HG03066 (cell line): ENCODE measurements around the gene FOXO3.
"Not testable (repeated sequence)": the region's sequence is repeated elsewhere in the genome, so short reads cannot be mapped to it uniquely, and the experiment has no call there.

Experiments
- ATAC-seq: cut with Tn5 transposase; IDR thresholded peaks from one replicate; pipeline ENCODE4 v1.9.1; 2021; ENCODE audit warnings: low read depth; ENCODE audit not compliant: unreplicated experiment

The FOXO3 gene

GRCh38 chr6:108555399-108556052, 5.2 kb upstream of the FOXO3 start:
- ATAC-seq = no peak

GRCh38 chr6:108556250-108556649, 4.5 kb upstream of the FOXO3 start:
- no peak for ATAC-seq

- no peak for ATAC-seq
These were observed 3.7 kb upstream of the FOXO3 start for GRCh38 chr6:108556866-108557493.

- no peak for ATAC-seq
These were observed 3.0 kb upstream of the FOXO3 start for GRCh38 chr6:108557494-108558371.

- peak; percentile 56 for ATAC-seq
These were observed 2.2 kb upstream of the FOXO3 start for GRCh38 chr6:108558372-108559096.

- ATAC-seq = peak; percentile 43
These were observed 1.4 kb upstream of the FOXO3 start for GRCh38 chr6:108559097-108559883.

- peak; percentile 5 for ATAC-seq
These were observed 744 bp upstream of the FOXO3 start for GRCh38 chr6:108559884-108560462.

GRCh38 chr6:108561309-108561647, 561 bp downstream of the FOXO3 start:
- not testable (repeated sequence) for ATAC-seq

GRCh38 chr6:108561742-108562502, 1.2 kb downstream of the FOXO3 start:
- ATAC-seq = no peak

GRCh38 chr6:108562503-108562993, 1.8 kb downstream of the FOXO3 start:
- ATAC-seq = no peak

GRCh38 chr6:108563292-108563691, 2.6 kb downstream of the FOXO3 start:
- ATAC-seq = no peak

GRCh38 chr6:108564178-108564577, 3.5 kb downstream of the FOXO3 start:
- ATAC-seq = no peak

- ATAC-seq = peak; percentile 72
These were observed 4.5 kb downstream of the FOXO3 start for GRCh38 chr6:108565091-108565766.

GRCh38 chr6:108565893-108566292, 5.2 kb downstream of the FOXO3 start:
- no peak for ATAC-seq

- ATAC-seq = no peak
These were observed 5.7 kb downstream of the FOXO3 start for GRCh38 chr6:108566406-108566805.

- ATAC-seq = no peak
These were observed 7.4 kb downstream of the FOXO3 start for GRCh38 chr6:108568101-108568500.

- ATAC-seq = no peak
These were observed 8.0 kb downstream of the FOXO3 start for GRCh38 chr6:108568551-108569305.

GRCh38 chr6:108570517-108570916, 9.8 kb downstream of the FOXO3 start:
- no peak for ATAC-seq
